Measurements from ENCODE around the gene AQP12B.

AQP12B gene

DNA sequence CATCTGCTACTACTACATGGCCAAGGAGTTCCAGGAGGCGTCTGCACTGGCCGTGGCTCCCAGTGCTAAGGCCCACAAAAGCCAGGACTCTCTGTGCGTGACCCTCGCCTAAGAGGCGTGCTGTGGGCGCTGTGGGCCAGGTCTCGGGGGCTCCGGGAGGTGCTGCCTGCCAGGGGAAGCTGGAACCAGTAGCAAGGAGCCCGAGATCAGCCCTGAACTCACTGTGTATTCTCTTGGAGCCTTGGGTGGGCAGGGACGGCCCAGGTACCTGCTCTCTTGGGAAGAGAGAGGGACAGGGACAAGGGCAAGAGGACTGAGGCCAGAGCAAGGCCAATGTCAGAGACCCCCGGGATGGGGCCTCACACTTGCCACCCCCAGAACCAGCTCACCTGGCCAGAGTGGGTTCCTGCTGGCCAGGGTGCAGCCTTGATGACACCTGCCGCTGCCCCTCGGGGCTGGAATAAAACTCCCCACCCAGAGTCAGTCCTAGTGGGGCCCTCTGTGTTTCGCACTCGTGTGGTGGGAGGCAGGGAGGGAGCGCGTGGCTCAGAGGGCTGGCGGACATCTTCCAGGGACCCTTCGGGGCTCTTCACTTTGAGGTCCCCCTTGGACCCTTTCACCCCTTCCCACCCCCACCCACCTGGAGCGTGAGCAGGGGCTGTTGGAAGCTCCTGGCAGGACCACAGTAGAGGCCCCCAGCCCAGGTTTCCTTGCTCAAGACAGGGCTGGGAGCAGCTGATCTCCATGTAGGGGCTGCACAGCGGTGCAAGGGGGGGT, 51.7 kb downstream of the AQP12B start:
- peak; percentile 7 for DNase-seq

DNA sequence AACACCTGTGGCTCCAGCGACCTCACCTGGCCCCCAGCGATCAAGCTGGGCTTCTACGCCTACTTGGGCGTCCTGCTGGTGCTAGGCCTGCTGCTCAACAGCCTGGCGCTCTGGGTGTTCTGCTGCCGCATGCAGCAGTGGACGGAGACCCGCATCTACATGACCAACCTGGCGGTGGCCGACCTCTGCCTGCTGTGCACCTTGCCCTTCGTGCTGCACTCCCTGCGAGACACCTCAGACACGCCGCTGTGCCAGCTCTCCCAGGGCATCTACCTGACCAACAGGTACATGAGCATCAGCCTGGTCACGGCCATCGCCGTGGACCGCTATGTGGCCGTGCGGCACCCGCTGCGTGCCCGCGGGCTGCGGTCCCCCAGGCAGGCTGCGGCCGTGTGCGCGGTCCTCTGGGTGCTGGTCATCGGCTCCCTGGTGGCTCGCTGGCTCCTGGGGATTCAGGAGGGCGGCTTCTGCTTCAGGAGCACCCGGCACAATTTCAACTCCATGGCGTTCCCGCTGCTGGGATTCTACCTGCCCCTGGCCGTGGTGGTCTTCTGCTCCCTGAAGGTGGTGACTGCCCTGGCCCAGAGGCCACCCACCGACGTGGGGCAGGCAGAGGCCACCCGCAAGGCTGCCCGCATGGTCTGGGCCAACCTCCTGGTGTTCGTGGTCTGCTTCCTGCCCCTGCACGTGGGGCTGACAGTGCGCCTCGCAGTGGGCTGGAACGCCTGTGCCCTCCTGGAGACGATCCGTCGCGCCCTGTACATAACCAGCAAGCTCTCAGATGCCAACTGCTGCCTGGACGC, 52.5 kb downstream of the AQP12B start:
- peak; percentile 27 for DNase-seq

DNA sequence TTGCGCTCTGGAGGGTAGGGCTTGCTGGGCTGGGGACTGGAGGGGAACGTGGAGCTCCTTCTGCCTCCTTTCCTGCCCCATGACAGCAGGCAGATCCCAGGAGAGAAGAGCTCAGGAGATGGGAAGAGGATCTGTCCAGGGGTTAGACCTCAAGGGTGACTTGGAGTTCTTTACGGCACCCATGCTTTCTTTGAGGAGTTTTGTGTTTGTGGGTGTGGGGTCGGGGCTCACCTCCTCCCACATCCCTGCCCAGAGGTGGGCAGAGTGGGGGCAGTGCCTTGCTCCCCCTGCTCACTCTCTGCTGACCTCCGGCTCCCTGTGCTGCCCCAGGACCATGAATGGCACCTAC, 53.1 kb downstream of the AQP12B start:
- DNase-seq: no peak

DNA sequence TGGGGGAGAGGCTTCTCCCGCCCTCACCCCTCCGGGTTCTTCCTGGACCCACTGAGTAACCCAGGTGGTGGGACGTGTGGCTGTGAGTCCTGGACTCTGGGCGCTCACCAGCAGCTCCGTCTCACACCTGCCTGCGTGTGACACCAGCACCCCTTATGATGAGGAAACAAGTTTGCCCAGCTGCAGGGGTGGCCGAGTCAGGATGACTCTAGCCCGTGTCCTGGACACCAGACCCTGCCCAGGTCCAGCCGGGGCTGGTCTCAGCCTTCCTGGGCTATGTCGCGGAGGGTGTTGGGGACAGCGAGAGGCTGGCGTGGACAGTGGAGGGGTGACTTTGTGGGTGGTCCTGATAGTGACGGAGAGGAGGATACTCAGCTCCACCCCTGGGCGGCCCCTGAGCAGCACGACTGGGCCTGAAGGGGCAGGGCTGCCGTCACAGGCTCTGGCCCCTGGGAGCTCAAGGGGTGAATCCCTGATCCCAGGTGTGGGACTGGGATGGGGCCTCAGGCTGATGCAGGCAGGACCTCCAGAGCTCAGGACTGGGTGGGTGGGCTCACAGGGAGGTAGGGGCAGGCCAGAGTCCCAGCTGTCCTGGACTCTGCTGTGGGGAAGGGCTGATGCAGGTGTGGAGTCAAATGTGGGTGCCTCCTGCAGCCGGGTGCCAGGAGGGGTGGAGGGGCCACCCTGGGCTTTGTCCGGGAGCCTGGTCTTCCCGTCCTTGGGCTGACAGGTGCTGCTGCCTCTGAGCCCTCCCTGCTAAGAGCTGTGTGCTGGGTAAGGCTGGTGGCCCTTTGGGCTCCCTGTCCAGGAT, 53.7 kb downstream of the AQP12B start:
- peak; percentile 20 for DNase-seq

DNA sequence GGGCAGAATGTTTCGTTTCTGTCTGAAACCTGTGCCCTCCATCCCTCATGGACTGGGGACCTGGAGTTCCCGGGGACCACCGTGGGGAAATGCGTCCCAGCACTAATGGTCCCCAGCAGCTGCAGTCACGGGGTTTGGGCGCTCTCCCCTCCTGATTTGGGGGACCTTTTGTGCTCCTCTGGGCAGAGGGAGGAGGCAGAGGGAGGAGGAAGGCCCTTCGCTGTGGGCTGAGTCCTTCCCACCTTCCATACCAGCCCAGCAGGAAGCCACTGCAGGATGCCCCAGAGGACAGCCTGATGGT, 54.2 kb downstream of the AQP12B start:
- DNase-seq: no peak

DNA sequence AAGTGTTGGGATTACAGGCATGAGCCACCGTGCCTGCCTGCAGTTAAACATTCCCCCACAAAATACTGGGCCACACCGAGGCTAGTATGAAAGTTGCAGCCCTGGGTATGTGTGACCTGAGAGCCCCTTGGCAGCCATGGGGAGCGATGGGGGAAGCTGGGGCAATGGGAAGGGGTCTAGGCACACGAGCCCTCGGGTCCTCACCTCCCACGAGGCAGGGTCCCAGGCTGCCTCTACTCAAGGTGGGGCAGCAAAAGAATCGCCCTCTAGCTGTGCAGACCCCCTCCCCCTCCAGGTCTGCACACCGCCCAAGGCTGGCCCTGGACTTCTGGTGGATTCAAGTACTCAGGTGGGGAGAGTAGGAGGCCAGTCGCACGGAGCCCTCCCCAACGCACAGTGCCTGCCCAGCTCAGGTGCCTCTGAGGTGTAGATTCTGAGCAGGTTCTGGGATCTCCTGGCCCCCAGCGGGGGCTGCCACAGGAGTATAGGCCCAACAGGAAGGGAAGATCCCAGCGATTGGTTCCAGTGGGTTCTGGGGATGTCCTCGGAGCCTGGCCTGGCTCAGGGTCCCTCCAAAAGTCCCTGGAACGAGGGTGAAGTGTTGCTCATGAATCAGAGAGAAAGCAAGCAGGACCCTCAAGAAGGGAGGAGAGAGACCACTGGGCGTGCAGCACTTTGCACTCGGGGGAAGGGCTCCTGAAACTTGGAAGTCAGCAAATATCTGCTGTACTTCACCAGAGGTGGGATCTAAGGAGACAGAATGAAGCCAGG, 54.8 kb downstream of the AQP12B start:
- peak; percentile 26 for DNase-seq

DNA sequence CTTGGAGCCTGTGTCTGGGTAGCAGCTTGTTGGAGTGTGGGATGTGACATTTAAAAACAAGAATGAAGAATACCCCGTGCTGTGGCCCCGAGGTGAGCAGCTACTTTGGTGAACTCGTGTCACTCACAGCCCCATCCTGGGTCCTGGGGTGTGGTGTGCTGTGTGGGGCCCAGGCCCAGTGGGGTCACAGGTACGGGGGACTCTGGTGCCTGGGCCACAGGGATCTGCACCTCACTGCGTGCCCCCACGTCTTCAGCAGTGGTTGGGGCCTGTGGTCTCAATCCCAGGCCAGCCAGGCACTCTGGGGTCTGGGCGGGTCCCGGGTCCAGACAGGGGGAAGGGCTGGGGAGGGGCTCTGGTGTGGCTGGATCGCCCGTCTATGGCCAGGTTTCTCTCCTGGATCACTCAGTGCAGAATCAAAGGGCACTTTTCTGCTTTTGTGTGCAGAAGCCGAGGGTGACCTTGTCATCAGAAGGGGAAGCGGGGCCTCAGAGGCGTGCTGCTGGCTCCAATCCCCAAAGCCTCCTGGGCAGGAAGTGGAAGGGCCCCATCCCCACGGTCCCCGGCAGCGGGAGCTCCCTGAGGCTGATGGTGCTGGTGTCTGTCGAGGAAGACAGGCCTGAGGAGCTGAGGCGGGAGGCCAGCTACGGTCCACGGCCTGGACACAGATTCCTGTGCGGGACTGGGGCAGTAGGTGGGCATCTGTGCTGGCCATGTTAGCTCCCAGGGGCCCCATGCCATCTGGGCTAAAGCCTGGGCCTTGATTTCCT, 56.0 kb downstream of the AQP12B start:
- DNase-seq: peak; percentile 25

Data from activated CD4-positive, CD25-positive, alpha-beta regulatory T cell treated with anti-CD3 and anti-CD28 coated beads, Interleukin-2, amount 50 U/mL, for 72 hours (primary cell).